Activated T-cell treated with anti-CD3 and anti-CD28 coated beads for 1 hour (primary cell): ENCODE data around the gene FBXL2.
"Not testable (repeated sequence)": the region's sequence is repeated elsewhere in the genome, so short reads cannot be mapped to it uniquely, and the experiment has no call there.

ENCODE experiments used
- DNase-seq: peaks from one replicate; pipeline ENCODE4 v3.0.0-alpha.2; 2020; ENCODE audit warnings: low read depth

FBXL2 gene

GRCh38 chr3:33388374-33389100 is 111.3 kb downstream of the FBXL2 start:
- no peak for DNase-seq

- no peak for DNase-seq
Observed at GRCh38 chr3:33389908-33390307, 112.7 kb downstream of the FBXL2 start.

DNA sequence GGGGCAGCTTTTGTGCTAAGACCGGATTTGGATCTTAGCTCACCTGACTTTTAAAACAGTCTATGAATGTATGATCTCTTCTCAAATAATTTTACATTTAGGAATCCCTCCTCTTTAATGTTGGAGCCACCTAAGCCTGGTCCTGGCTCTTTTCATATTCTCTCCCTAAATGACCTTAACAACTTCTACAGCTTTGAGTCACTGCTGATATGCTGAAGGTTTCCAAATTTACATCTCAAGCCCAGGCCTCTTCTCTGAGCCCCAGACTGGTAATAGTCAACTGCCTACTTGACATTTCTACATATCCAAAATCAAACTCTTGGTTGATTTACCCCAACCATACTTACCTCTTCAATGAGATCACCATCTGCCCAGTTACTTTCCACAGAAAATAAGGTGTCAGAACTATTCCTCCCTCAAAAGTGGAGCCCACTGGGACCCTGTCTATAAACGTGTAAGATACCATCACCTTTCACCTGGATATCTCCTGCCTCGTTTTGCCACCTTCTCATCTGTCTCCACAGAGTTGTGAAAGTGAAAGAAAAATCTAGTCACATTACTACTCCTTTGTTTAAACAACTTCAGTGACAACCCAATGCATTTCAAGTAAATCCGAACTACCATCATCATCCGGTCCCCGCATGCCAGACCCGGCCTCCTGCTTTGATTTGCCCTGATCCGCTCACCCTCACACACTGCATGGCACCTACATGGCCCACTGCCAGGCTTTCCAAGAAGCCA is 114.2 kb downstream of the FBXL2 start:
- no peak for DNase-seq

DNA sequence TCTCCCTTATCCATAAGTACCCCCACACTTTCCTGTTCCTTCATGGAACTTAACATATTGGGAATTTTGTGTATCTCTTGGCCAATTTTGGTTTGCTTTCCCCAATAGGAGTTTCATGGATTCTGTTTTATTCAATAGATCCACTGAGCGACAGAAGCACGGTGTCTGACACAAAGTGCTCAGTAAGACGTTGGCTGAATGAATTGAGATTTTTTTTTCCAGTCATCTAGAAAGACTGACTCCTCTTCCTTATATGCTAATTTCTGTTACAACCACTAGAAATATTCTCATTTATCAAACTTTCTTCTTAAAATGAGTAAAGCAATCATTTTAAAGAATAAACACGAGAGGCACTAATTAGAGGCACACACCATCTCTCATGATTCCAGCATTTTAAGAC is 114.9 kb downstream of the FBXL2 start:
- no peak for DNase-seq

DNA sequence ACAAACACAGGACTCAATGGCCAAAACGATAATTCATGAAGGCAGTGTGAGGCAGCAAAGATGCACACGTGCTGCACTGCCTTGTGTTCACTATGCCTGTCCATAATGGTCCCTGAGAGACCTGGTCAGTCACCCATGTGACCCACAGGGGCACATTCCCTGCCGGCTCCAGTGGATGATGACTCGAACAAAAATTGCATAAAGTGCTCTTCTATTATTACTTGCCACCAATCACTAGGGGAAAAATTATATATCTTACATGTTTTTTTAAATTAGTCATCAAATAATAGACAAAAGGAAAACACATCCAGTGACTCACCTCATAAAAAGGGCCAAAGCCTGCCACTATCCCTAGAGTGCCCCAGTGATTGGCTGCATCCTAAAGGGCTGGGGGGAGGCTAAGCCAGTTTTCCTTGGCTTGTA is 115.5 kb downstream of the FBXL2 start:
- DNase-seq = no peak

DNA sequence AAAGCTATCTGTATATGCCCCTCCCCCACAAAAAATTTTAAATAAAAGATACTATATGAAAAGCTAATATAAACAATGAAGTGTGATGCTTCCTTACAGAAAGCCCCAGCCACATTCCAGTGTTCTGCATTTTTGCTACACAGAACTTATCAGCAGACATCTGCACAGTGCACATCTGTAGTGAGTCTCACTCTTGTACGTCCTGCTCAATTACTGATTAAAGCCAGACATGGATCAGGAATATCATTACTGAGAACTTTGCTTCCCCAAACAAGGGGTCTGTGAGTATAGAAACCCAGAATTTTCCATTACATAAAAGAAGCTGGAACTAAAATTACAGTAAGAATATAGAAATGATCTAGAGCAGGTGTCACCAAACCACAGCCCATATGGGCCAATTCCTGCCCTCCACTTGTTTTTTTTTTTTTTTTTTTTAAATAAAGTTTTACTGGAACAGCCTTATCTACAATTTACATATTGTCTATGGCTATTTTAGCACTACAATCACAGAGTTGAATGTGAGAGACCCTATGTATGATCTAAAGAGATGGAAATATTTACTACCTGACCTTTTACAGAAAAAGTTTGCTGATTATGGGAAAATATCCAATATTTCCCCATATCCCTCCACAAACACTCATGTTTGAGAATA is 117.3 kb downstream of the FBXL2 start:
- DNase-seq = no peak

GRCh38 chr3:33395900-33396299 is 118.7 kb downstream of the FBXL2 start:
- DNase-seq = no peak

GRCh38 chr3:33398410-33398809 is 121.2 kb downstream of the FBXL2 start:
- no peak for DNase-seq

DNA sequence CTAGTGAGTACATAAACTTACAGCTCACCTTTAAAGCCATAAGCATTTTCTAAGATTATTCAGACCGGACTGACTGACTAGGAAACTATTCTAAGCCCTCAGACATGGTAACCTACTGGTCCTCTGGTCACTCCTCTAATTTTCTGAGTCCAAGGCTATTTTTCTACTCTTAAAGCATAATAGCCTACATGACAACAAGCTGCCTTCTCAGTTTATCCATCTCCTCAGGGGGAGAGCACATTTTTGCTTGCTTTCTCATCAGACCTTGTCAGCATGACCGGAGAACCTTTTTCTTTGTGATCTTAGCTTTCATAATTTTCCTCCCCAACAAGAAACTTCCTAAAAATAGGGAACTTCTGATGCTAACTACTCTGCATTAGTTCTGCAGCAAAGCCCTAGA is 124.5 kb downstream of the FBXL2 start:
- DNase-seq = no peak

DNA sequence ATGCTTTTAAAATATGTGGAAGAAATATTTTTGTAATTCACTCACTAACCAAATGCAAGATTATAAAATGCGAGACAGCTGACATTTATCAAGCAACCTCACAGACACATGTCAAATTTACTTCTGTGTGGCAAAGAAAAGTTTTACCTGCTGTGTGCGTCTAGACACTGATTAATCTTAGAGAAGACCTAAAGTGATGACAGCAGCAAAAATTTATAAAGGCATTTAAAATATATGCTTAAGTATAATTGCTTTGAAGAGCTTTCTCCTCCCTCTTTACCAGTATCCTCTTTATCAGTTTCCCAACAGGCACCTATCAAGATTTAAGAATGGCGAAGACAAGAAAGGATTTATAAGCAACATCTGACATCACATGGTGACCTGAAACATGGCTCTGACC is 125.7 kb downstream of the FBXL2 start:
- no peak for DNase-seq

DNA sequence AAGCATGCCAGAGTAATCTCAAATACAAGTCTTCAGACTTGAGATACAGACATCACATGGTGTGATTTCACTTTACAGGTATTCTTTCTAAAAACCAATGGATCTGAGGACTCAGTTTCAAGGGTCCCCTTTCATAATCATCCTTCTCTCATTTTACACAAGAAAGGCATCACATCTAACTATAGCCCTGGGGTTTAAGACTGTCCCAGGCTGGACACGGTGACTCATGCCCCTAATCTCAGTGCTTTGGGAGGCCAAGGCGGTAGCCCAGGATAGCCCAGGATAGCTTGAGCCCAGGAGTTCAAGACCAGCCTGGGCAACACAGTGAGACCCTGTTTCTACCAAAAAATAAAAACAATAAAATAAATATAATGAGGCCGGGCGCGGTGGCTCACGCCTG is 126.5 kb downstream of the FBXL2 start:
- no peak for DNase-seq

GRCh38 chr3:33410816-33411215 is 133.6 kb downstream of the FBXL2 start:
- DNase-seq = not testable (repeated sequence)

- no peak for DNase-seq
Observed at GRCh38 chr3:33417066-33417673, 139.9 kb downstream of the FBXL2 start.

DNA sequence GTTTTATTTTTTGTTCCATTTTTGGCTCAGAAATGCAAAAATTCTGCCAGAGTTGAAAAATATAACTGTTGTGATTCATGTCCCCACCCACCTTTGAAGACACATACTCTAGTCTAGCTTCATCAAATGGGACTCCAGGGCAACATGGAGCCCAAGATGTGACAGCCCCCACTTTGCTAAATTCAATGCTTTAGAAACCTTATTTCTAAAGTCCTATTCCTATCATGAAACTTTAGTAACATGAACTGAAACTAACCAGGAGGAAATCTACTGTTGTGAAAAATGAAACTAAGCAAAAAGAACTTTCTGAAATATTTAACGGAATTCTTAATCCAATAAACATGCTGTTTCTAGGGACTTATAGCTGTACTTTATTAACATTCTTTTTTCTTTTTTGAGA is 142.7 kb downstream of the FBXL2 start:
- no peak for DNase-seq

- DNase-seq = no peak
Observed at GRCh38 chr3:33420966-33421365, 143.7 kb downstream of the FBXL2 start.

DNA sequence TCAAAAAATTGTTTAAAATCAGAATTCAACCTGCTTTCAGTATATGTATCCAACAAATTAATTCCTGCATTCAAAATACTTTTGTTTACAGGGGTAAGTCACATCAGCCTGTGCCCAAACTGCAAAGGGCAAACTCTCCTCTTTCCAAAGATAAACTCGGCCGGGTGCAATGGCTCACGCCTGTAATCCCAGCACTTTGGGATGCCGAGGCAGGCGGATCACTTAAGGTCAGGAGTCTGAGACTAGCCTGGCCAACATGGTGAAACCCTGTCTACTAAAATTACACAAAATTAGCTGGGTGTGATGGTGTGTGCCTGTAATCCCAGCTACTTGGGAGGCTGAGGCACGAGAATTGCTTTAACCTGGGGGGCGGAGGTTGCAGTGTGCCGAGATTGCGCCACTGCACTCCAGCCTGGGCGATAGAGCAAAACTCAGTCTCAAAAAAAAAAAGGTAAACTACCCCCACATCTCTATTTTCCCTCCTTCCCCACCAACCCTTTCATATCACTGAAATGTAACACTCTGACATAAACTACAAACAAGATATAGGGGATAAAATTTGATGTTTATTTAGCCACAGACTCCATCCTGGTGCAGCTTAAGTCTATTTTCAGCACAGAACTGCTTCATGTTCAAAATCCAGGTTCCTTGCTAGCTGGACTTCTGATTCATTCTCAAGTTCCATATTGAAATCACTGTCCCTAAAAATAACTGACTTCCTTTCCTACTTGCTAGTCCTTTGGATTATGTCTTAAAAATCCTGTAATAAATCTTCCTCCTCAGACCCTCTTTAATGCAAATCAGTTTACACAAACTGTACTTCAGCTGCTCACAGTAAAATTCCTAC is 147.6 kb downstream of the FBXL2 start:
- DNase-seq = no peak

DNA sequence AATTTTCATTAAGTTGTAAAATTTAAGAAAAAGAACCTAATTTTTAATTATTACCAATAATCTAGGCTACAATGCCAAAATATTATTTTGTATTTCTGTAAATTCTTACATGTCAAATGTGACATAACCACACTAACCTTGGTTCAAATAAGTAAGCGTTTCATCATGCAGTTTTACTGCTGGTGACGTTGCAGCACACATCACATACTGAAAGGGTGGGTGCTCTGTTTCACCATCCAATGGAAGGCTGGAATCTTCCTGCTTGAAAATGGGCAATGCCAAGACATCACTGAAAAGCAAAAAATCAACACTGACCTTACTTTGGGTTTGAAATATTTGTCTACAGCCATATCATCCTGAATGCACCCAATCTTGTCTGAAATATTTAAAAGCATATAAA is 148.2 kb downstream of the FBXL2 start:
- no peak for DNase-seq

DNA sequence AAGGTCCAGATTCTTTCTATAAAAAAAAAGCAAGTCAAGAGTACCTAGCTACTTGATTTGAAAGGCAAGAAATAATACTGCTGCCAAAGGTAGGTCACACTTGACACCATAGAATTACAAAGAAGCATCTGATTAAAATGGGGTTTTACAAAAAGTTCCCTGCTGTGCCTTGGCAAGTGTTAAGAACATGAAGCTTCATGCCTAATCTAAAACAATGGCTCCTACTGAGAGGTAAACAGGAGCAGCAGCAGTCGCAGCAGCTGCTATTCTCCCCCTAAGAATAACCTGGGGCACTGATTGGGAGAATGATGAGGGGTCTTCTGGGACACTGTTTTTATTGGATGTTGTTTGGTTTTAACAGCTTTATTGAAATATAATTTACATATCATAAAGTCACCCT is 148.8 kb downstream of the FBXL2 start:
- no peak for DNase-seq

- no peak for DNase-seq
Observed at GRCh38 chr3:33426630-33427317, 149.5 kb downstream of the FBXL2 start.

- no peak for DNase-seq
Observed at GRCh38 chr3:33428734-33429133, 151.5 kb downstream of the FBXL2 start.

GRCh38 chr3:33429306-33429705 is 152.1 kb downstream of the FBXL2 start:
- not testable (repeated sequence) for DNase-seq
